Measurements from ENCODE around the gene SPATA25. TPM values are rescaled to one million over a fixed set of nuclear protein-coding genes. Genes with fewer than 3 reads are reported as not detected.

The SPATA25 gene
- total RNA-seq, 3 donors from 2014 or later (not counting 1 experiment from before 2014, with no cell fraction given): 1.2 TPM; not detected in 2

- no peaks in the 10 kb centered on the region for H3K9me3 ChIP-seq (ENCODE audit: control insufficient read depth, insufficient read depth, low read length)
- no peaks in the 10 kb centered on the region for H3K36me3 Mint-ChIP-seq
- H3K4me3 ChIP-seq (ENCODE audit: low read length): no peak overlapping the region
- peak overlapping the region in 1 of 2 donors; percentile 70 for H3K27ac Mint-ChIP-seq
- peaks cover 11 to 18% of the 10 kb centered on the region in 2 donors for H3K4me1 Mint-ChIP-seq
- intact Hi-C loops (cut with micrococcal nuclease): no loop called here
- H3K27me3 ChIP-seq (ENCODE audit: control insufficient read depth, insufficient read depth, low read length): no peaks in the 10 kb centered on the region
- H3K9me3 Mint-ChIP-seq: no peaks in the 10 kb centered on the region
- ATAC-seq: no peak
- H3K4me1 ChIP-seq (ENCODE audit: control insufficient read depth, insufficient read depth, low read length): peaks cover 11% of the 10 kb centered on the region
- H3K27me3 Mint-ChIP-seq (ENCODE audit: low read depth in 2 of 2): no peaks in the 10 kb centered on the region
- DNase-seq: no peak
- 96% methylated on average over 25 of the region's 25 CpGs for WGBS (ENCODE audit: insufficient coverage)
- H3K27ac ChIP-seq (ENCODE audit: low read length): no peak overlapping the region
- peaks cover 35% of the 10 kb centered on the region for H3K36me3 ChIP-seq (ENCODE audit: control insufficient read depth, insufficient read depth, low read length)
- no peak overlapping the region for H3K4me3 Mint-ChIP-seq
- TF ChIP-seq, protein P1, sequence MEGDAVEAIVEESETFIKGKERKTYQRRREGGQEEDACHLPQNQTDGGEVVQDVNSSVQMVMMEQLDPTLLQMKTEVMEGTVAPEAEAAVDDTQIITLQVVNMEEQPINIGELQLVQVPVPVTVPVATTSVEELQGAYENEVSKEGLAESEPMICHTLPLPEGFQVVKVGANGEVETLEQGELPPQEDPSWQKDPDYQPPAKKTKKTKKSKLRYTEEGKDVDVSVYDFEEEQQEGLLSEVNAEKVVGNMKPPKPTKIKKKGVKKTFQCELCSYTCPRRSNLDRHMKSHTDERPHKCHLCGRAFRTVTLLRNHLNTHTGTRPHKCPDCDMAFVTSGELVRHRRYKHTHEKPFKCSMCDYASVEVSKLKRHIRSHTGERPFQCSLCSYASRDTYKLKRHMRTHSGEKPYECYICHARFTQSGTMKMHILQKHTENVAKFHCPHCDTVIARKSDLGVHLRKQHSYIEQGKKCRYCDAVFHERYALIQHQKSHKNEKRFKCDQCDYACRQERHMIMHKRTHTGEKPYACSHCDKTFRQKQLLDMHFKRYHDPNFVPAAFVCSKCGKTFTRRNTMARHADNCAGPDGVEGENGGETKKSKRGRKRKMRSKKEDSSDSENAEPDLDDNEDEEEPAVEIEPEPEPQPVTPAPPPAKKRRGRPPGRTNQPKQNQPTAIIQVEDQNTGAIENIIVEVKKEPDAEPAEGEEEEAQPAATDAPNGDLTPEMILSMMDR (IDR thresholded peaks at IDR 0.05): no peak
These were observed 46.7 kb downstream of the SPATA25 start for GRCh38 chr20:45840700-45841198.

DNA sequence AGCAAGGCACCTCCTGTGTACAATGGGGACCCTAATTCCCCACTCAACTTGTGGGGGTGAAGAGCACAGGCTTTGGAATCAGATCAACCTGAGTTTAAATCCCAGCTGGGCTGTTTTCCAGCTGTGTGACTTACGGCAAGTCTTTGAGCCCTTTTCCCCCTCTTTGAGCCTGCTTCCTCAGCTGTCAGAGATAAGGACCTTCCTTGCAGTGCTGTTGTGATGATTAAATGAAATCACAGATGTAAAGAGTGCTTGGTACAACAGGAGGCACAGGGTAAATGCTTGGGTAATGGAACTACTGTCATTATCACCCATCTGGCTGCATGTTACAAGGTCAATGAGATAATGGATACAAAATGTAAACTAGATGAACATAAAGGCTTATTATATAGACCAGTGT, 50.6 kb downstream of the SPATA25 start:
- intact Hi-C loops (cut with micrococcal nuclease): no loop called here
- Histone ChIP-seq H3K27ac (ENCODE audit: low read length) (no peak overlapping the region), H3K36me3 (ENCODE audit: control insufficient read depth, insufficient read depth, low read length) (peaks cover 3% of the 10 kb centered on the region), H3K4me3 (ENCODE audit: low read length) (no peak overlapping the region), H3K9me3 (ENCODE audit: control insufficient read depth, insufficient read depth, low read length) (no peaks in the 10 kb centered on the region), H3K4me1 (ENCODE audit: control insufficient read depth, insufficient read depth, low read length) (peaks cover 23% of the 10 kb centered on the region), H3K27me3 (ENCODE audit: control insufficient read depth, insufficient read depth, low read length) (no peaks in the 10 kb centered on the region)
- H3K36me3 Mint-ChIP-seq: no peaks in the 10 kb centered on the region
- WGBS (ENCODE audit: insufficient coverage): 100% methylated on average over 1 of the region's 1 CpG
- no peak overlapping the region for H3K27ac Mint-ChIP-seq
- peaks cover 0 to 2% of the 10 kb centered on the region in 2 donors for H3K27me3 Mint-ChIP-seq (ENCODE audit: low read depth in 2 of 2)
- H3K4me3 Mint-ChIP-seq: no peak overlapping the region
- H3K4me1 Mint-ChIP-seq: peaks cover 7 to 12% of the 10 kb centered on the region in 2 donors
- no peak for ATAC-seq
- TF ChIP-seq, protein P1 (IDR thresholded peaks at IDR 0.05): no peak
- DNase-seq: no peak
- no peaks in the 10 kb centered on the region for H3K9me3 Mint-ChIP-seq

Other genes with a start within 250 kb of the SPATA25 start
- gene WFDC11, start 217.4 kb downstream of the SPATA25 start, total RNA-seq: not detected
- not detected for gene WFDC13, start 185.6 kb downstream of the SPATA25 start, total RNA-seq
- gene WFDC10B, start 182.6 kb downstream of the SPATA25 start, total RNA-seq: not detected
- not detected for gene SPINT4, start 165.3 kb downstream of the SPATA25 start, total RNA-seq
- gene WFDC3, start 95.7 kb downstream of the SPATA25 start, total RNA-seq: not detected
- 10 to 100 TPM; 11.3 to 15.5 (median 13.9) TPM for gene DNTTIP1, start 95.7 kb downstream of the SPATA25 start, total RNA-seq
- gene UBE2C, start 75.0 kb downstream of the SPATA25 start, total RNA-seq: 1 to 10 TPM in 1 of 3 donors, under 1 TPM in 1, not detected in 1; 0.54 to 3.2 TPM
- 1 to 10 TPM in 1 of 3 donors, under 1 TPM in 1, not detected in 1; 0.93 to 1.5 TPM for gene TNNC2, start 60.3 kb downstream of the SPATA25 start, total RNA-seq
- gene SNX21, start 53.8 kb downstream of the SPATA25 start, total RNA-seq: 1 to 10 TPM in 2 of 3 donors, under 1 TPM in 1; 0.99 to 1.7 (median 1.2) TPM
- 10 to 100 TPM; 30.5 to 35.4 (median 31.7) TPM for gene ACOT8, start 30.2 kb downstream of the SPATA25 start, total RNA-seq
- 1 to 10 TPM; 1.4 to 2.3 (median 1.5) TPM for gene ZSWIM3, start 30.0 kb downstream of the SPATA25 start, total RNA-seq
- gene ZSWIM1, start 6.4 kb downstream of the SPATA25 start, total RNA-seq: 1 to 10 TPM in 1 of 3 donors, under 1 TPM in 2; 0.59 to 2.4 (median 0.89) TPM
- 1 to 10 TPM in 2 of 3 donors, under 1 TPM in 1; 0.89 to 1.4 (median 1.4) TPM for gene NEURL2, start 3.6 kb upstream of the SPATA25 start, total RNA-seq
- 100 to 1,000 TPM in 1 of 3 donors, 10 to 100 TPM in 2; 72.8 to 108 (median 86.8) TPM for gene CTSA, start 3.7 kb upstream of the SPATA25 start, total RNA-seq
- 1 to 10 TPM in 2 of 3 donors, under 1 TPM in 1; 0.63 to 3.5 (median 3.2) TPM for gene PLTP, start 24.5 kb upstream of the SPATA25 start, total RNA-seq
- gene PCIF1, start 47.1 kb upstream of the SPATA25 start, total RNA-seq: 10 to 100 TPM; 72.0 to 85.1 (median 73.3) TPM
- gene ZNF335, start 84.6 kb upstream of the SPATA25 start, total RNA-seq: 100 to 1,000 TPM; 101 to 119 (median 102) TPM
- 1 to 10 TPM; 2.0 to 2.8 (median 2.8) TPM for gene MMP9, start 121.3 kb upstream of the SPATA25 start, total RNA-seq
- gene SLC12A5, start 141.6 kb upstream of the SPATA25 start, total RNA-seq: under 1 TPM in 1 of 3 donors, not detected in 2; 0.85 TPM
- gene NCOA5, start 202.3 kb upstream of the SPATA25 start, total RNA-seq: 10 to 100 TPM in 2 of 3 donors, 1 to 10 TPM in 1; 8.8 to 18.4 (median 18.0) TPM
- 1 to 10 TPM; 7.1 to 9.1 (median 7.2) TPM for gene CD40, start 230.7 kb upstream of the SPATA25 start, total RNA-seq